ENCODE results near the gene ZSCAN25.
"Not testable (repeated sequence)": the region's sequence is repeated elsewhere in the genome, so short reads cannot be mapped to it uniquely, and the experiment has no call there.

ZSCAN25 gene

DNA sequence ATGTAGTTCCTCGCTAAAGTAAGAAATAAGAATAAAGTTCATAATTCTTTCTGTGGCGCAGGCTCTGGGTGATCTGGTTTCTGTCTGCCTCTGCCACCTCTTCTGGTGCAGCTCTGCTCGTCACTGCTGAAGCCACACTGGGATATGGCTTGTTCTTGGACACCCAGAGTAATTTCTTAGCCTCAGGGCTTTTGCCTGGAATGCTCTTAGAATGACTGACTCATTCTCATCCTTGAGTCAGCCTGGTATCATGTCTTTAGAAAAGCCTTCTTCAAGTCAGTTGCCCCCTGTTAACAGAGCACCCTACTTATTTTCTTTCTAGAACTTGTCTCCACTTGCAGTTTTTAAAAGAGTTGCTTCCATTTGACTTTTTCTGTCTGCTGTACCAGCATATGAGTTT is 2.0 kb downstream of the ZSCAN25 start:
- DNase-seq = no peak

DNA sequence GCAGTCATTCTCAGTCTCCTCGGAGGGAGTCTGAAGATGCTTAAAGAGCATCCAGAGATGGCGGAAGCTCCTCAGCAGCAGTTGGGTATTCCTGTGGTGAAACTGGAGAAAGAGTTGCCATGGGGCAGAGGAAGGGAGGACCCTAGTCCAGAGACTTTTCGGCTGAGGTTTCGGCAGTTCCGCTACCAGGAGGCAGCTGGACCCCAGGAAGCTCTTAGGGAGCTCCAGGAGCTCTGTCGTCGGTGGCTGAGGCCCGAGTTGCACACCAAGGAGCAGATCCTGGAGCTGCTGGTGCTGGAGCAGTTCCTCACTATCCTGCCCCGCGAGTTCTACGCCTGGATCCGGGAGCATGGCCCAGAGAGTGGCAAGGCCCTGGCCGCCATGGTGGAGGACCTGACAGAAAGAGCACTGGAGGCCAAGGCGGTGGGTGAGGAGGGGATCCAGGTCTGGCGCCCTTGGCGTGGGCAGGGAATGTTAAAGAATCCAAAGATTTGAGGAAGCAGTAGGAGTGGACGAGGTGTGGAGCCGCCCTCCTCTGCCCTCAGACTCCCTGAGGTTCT is 2.9 kb downstream of the ZSCAN25 start:
- DNase-seq = no peak

DNA sequence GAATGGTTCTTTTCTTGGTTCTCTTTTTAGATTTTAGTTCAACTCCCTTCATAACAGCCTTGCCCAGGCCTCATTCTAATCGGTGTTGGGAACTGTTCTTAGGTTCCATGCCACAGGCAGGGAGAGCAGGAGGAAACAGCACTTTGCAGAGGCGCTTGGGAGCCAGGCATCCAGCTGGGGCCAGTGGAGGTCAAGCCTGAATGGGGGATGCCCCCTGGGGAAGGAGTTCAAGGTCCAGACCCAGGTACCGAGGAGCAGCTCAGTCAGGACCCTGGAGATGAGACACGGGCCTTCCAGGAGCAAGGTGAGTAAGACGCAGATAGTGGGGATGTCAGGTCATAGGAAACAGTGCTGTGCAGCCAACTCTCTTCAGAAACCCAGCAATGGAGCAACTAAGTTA is 4.5 kb downstream of the ZSCAN25 start:
- DNase-seq = no peak

- DNase-seq = no peak
Observed at GRCh38 chr7:99622596-99622995, 5.8 kb downstream of the ZSCAN25 start.

DNA sequence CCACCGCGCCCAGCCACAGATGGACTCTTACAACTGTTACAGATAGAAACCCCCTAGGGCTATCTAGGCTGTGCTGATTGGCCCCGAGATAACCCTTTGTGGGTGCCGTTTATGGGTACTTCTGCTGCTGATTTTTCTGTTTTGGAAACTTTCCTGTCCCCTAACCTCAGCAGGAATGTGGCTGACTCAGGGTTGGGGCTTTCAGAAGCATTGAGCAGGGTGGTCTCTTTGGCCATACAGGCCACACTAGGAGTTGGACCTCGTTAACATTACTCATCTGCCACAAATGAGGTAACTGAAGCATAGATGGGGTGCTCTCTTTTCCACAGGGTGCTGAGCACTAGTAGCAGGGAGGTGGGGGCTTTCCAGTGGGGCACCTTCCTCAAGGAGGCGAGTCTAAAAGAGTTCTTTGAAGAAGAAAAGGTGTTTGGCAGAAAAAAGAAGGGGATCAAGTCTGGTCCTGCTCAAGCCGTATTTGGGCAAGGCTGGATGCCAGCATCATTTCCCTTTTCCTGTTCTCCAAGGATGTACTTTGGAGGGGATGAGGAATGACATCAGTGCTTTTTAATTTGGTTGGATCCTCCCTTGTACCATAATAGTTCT is 6.4 kb downstream of the ZSCAN25 start:
- DNase-seq = peak; percentile 13

DNA sequence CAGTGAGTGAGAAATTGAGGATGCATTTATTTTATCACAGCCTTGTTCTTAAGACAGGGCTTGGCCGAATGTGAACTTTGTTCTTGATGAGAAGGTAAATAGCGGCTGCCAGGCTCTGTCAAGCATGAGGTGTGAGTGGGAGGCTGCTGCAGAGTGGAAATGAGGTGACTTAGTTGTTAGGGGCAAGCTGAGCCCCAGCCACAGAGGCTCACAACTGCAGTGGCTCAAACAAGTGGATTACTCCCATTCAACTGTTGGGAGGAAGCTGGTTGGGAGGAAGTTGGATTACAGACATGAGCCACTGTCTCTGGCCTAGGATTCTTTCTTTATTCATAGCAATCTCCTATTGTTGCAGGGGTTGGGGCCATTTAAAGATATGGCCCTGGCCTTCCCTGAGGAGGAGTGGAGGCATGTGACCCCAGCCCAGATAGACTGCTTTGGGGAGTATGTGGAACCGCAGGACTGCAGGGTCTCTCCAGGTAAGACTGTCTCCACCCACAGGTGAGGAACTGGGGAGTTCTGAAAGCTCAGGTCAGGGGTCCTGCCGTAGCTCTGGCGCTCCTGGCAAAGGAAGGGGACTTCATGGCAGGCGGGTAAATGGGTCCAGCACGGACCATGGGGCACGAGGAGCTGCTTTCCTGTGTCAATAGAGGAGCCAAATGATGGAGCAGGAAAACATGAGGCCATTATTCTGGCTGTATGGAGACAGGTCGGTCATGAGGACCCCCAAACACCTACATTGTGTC is 7.1 kb downstream of the ZSCAN25 start:
- no peak for DNase-seq

- DNase-seq = peak; percentile 68
Observed at GRCh38 chr7:99624484-99624883, 7.7 kb downstream of the ZSCAN25 start.

DNA sequence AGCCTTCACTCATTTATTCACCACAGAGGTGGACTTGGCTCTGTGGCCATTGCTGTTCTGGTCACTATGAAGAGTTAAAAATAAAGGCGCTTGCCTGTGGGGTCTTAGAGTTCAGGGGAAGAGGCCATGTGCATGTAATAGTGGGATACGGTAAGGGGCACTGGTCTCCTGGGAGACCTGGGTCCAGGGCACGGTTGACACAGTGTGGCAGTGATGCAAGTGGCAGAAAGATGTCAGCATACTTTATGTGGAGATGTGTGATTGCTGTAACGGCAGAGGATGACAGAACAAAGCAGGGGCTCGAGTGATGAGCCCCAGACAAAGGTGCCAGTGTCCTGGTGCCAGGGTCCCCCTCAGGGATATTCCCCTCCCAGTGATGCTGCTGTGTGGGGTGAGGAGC is 8.6 kb downstream of the ZSCAN25 start:
- no peak for DNase-seq

- DNase-seq = no peak
Observed at GRCh38 chr7:99625961-99626360, 9.2 kb downstream of the ZSCAN25 start.

DNA sequence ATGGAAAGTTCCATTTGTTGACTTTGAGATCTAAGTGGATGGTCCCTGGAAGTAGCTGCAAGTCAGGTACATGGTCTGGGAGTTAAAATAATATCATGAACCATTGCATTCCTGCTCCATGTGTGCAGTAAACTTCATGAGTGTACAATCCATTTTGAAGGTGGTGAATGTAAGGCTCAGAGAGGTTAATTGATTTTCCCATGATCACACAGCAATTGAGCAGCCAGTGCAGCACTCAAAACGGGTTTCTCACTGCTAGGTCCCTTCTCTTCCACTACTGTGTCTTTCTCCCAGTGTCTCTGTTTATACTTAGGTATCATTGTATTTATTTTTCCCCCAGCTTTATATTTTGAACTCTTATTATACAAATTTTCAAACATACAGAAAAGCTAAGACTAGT is 9.9 kb downstream of the ZSCAN25 start:
- no peak for DNase-seq

- DNase-seq = no peak
Observed at GRCh38 chr7:99627513-99627912, 10.8 kb downstream of the ZSCAN25 start.

- DNase-seq = no peak
Observed at GRCh38 chr7:99628471-99629465, 12.0 kb downstream of the ZSCAN25 start.

- DNase-seq = no peak
Observed at GRCh38 chr7:99629643-99630042, 12.9 kb downstream of the ZSCAN25 start.

DNA sequence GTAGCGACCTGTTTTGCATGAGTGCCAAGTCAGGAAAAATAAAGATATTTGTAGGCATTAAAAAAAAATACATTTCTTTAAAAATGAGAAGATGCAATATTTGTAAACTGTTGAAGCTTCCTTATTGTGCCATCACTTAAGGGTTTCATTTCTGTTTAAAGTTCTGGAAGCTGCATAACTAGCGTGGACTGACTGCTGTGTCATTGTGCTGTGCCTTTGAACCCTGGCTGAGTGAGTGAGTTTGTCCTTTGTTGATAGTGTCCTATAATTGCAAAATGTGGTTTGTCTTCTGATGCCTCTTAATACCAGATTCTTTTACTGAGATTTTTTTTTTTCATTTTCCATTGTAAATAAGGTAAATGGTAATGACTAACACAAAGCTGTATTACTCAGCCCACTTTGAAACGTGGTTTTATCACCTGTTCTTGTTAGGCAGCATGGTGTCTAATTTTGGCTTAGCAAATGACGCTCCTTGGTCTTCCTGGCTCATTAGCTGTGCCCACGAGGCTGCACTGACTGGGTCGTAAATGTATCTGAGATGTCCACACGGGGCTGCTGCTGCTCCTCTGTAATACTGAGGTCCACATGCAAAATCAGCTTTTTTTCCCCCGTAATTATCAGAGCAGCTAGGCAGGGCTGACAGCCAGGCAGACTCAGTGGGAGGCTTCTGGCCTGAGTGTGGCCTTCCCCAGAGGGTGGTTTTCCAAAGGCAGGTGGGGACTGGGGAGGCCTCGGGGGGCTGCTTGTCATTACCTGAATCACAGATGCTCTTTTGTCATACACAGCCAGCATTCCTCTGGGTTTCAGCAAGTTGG is 14.8 kb downstream of the ZSCAN25 start:
- DNase-seq = no peak

- DNase-seq = not testable (repeated sequence)
Observed at GRCh38 chr7:99637414-99637813, 20.7 kb downstream of the ZSCAN25 start.

DNA sequence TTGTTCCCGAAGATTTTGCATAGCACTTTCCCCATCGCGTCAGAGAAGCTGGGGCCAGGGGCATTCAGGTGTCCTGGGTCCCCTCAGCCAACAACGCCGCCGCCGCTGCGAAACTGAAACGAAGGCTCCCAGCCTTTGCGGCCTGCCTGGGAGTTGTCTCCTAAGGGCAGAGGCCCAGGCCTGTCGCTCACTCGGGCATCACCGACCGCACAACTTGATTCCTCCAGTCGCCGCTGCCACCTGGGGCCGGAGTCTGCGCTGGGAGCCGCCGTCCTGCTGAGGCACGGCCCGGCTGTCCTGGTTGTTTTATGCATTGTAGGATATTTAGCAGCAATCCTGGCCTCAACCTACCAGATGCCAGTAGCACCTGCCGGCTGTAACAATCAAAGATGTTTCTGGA is 22.0 kb downstream of the ZSCAN25 start:
- DNase-seq = no peak

- no peak for DNase-seq
Observed at GRCh38 chr7:99639267-99639666, 22.5 kb downstream of the ZSCAN25 start.

DNA sequence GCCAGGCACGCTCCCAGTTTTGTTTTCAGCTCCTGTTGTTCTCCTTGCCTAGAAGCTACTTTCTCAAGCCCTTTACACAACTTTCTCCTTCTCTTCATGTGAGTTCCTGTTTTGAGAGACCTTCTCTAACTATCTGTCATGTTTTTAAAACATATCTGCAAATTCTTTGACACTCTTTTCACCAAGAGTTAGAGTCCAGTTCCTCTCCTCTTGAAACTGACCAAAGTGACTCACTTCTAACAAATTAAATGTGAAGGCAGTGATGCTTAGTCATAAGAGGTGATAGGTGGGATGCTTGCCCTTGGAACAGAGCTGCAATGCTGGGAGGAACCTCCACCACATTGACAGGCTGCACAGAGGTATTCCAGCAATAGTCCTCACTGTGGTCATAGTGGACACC is 25.3 kb downstream of the ZSCAN25 start:
- DNase-seq = no peak

DNA sequence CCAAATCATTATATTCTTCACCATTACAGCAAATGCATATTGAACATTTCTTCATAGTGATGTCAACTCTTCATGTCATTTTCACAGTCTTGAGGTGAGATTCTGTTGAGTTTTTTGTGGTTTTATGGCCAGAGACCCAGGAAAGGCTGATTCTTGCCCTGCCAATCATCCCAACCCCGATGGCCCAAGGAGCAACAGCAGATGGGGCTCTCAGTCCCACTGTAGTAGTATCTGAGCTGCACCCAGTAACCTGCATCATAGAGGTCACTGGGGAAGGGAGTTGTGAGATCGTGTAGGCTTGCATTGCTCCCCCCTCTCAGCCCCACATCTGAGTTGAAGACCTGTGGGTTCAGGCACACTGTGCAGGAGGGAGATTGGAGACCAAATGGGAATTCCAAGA is 26.7 kb downstream of the ZSCAN25 start:
- DNase-seq = no peak

GRCh38 chr7:99644431-99644830 is 27.7 kb downstream of the ZSCAN25 start:
- no peak for DNase-seq

DNA sequence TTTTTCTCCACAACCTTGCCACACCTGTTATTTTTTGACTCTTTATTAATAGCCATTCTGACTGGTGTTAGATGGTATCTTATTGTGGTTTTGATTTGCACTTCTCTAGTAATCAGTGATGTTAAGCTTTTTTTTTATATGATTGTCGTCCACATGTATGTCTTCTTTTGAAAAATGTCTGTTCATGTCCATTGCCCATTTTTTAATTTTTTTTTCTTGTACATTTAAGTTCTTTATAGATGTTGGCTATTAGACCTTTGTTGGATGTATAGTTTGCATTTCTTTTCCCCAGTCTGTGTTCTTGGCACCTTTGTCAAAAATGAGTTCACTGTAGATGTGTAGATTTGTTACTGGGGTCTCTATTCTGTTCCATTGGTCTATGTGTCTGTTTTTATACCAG is 28.8 kb downstream of the ZSCAN25 start:
- no peak for DNase-seq

DNA sequence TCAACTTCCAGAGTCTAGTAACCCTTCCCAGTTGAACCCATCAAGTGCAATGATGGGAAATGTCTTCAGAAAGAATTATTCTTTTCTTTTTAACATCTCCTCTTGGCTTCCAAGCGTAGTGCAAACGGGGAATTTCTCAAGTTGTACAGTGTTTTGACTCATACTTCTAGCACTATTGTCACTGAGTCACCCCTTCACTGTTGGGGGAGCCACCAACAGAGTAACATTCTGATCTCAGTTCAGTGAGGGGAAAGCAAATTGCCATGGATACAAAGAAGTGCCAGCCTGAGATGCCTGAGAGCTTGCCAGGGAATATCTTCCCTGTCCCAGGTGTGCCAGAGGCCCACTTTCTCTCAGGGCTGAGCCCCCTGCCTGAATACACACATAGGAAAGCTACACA is 32.1 kb downstream of the ZSCAN25 start:
- no peak for DNase-seq
